Esophagus (tissue), 2 donors: ENCODE results near the gene MZT2B. TPM values are rescaled to one million over a fixed set of nuclear protein-coding genes. Genes with fewer than 3 reads are reported as not detected.
"Not testable (repeated sequence)": the region's sequence is repeated elsewhere in the genome, so short reads cannot be mapped to it uniquely, and the experiment has no call there.

Experiments used
- H3K27ac ChIP-seq, 2 donors: one replicate each; pipeline ENCODE4 v1.5.1; 2013; ENCODE audit warnings: low read depth in 2 of 2, mild to moderate bottlenecking in 2 of 2, inconsistent platforms in 1 of 2, low read length in 1 of 2, moderate library complexity in 1 of 2
- H3K27me3 ChIP-seq, 2 donors: one replicate each; pipeline ENCODE4 v1.6.1; 2013; ENCODE audit warnings: low read length in 2 of 2, control low read depth in 1 of 2, mild to moderate bottlenecking in 1 of 2; ENCODE audit not compliant: insufficient read depth in 2 of 2, control insufficient read depth in 1 of 2
- H3K36me3 ChIP-seq, 2 donors: one replicate each; pipeline ENCODE4 v1.6.1; 2013; ENCODE audit warnings: low read length in 1 of 2; ENCODE audit not compliant: control insufficient read depth in 2 of 2, insufficient read depth in 2 of 2
- H3K4me1 ChIP-seq, 2 donors: one replicate each; pipeline ENCODE4 v1.6.1; 2013; ENCODE audit warnings: low read length in 1 of 2; ENCODE audit not compliant: control insufficient read depth in 2 of 2, insufficient read depth in 2 of 2
- H3K4me3 ChIP-seq, 2 donors: one replicate each; pipeline ENCODE4 v1.5.1; 2013; ENCODE audit warnings: low read length in 2 of 2, mild to moderate bottlenecking in 2 of 2, low read depth in 1 of 2, moderate library complexity in 1 of 2
- H3K9me3 ChIP-seq, 2 donors: one replicate each; pipeline ENCODE4 v1.6.1; 2013; ENCODE audit warnings: mild to moderate bottlenecking in 2 of 2, low read depth in 1 of 2, low read length in 1 of 2, moderate library complexity in 1 of 2; ENCODE audit not compliant: control insufficient read depth in 2 of 2, insufficient read depth in 1 of 2
- WGBS, 2 donors: extraction: QIAGEN DNeasy Blood & Tissue Kit; methylation state at CpG; one replicate each; pipeline ENCODE4 v1.1.7; 2013; 5-methylcytosine and 5-hydroxymethylcytosine counted together
- polyA plus RNA-seq, 2 donors: library from polyadenylated mRNA; stranded (reverse); fragments of 200-250 nt; gene quantifications; one replicate each; pipeline ENCODE4 v1.2.3, GENCODE V29; 2013
- donor health status: healthy with polysubstance abuse.
- donor health status: Bipolar disorder and iron deficiency.

Gene MZT2B
- polyA plus RNA-seq, 2 donors: 169 to 208 TPM

DNA sequence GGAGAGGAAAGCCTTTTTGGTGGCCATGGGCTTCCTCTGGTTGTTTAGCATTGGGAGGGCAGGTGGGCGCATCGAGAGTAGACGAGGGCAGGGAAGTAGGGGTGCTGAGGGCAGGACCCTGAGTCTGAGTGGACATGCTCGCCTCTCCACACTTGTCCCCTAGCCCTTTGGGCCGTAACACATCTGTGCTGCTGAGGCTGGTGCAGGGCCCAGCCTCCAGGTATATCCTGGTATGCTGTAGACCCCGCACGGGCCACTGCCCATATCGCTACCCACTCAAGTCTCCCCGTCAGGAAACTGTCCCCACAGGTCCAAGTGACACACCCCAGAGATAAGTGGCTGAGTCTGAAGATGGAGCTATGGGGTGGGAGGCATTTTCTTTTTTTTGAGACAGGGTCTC is 23.4 kb upstream of the MZT2B start:
- H3K4me3 ChIP-seq: no peak overlapping the region
- no peaks in the 10 kb centered on the region for H3K27me3 ChIP-seq
- 92 to 99% methylated on average over 9 of the region's 9 CpGs for WGBS, 2 donors
- H3K4me1 ChIP-seq: no peaks in the 10 kb centered on the region
- H3K36me3 ChIP-seq: peaks cover 0 to 42% of the 10 kb centered on the region in 2 donors
- no peak overlapping the region for H3K27ac ChIP-seq
- H3K9me3 ChIP-seq: no peaks in the 10 kb centered on the region

DNA sequence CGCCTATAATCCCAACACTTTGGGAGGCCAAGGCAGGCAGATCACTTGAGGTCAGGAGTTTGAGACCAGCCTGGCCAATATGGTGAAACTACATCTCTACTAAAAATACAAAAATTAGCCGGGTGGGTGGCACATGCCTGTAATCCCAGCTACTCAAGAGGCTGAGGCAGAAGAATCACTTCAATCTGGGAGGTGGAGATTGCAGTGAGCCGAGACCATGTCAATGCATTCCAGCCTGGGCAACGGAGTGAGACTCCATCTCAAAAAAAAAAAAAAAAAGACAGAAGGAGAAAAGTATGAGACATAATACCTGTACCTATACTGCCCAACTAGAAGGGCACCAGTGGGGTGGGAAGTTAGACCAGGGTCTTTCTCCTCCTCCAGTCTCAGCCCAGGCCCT is 22.7 kb upstream of the MZT2B start:
- not testable (repeated sequence) for H3K27ac ChIP-seq, H3K4me1 ChIP-seq, H3K4me3 ChIP-seq, H3K9me3 ChIP-seq, H3K27me3 ChIP-seq
- 93 to 95% methylated on average over 4 of the region's 4 CpGs for WGBS, 2 donors
- peaks cover 0 to 45% of the 10 kb centered on the region in 2 donors for H3K36me3 ChIP-seq

DNA sequence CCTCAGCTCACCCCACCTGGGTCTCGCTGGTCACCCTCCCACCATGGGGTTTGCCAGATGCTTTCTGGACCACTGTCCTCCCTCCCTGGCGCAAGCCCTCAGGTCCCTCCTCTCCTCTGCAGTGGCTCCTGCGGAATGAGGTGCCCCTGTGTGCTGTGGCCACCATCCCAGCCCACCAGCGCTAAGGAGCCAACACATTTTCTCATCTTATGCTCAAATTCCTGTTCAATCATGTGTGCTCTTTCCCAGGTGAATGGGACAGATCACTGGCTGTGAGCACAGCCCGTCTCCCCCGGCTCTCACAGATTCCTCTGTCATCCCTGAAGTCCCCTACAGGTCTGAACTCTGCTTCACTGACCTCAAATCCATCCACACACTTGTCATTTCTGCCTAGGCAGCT is 21.9 kb upstream of the MZT2B start:
- Histone ChIP-seq H3K36me3 (peaks cover 0 to 38% of the 10 kb centered on the region in 2 donors), H3K27ac (no peak overlapping the region), H3K4me3 (no peak overlapping the region), H3K4me1 (no peaks in the 10 kb centered on the region), H3K27me3 (no peaks in the 10 kb centered on the region), H3K9me3 (no peaks in the 10 kb centered on the region)
- WGBS, 2 donors: 94 to 98% methylated on average over 6 of the region's 6 CpGs

DNA sequence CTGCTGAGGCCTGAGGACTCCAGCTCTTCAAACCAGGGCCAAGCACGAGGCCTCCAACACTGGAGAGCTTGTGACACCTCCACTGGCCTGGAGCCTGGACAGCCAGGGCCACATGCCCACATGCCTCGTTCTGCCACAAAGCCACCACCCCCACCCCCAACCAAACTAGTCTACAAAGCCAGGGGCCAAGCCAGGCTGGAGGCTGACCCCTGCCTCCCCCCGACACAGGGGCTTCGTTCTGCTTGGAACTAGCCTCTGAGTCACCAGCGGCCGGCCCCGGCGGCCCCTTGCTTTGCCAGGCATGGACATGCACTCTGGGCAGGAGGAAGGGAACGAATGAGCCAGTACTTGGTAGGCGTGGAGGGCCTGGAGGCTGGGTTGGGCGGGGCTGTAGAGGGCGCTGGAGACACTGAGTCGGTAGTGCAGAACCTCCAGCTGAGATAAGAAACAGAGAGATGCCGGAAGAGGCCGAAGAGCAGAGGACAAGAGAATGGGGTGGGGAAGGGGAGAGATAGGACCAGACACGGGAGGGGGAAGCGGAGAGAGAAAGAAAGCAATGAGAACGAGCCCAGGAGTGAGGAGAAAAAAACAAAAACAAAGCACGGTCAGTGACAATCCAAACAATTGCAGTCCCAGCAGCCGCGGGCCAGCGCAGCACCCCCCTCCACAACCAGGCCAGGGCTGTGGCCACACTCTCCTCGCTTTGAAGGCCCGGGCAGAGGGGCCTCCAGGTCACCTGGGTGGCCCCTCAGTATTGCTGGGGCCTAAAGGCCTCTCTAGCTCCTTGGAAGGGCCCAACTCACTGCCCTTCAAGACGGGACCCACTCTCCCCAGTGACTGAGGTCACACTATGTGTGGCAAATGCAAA is 21.0 kb upstream of the MZT2B start:
- WGBS, 2 donors: 77 to 80% methylated on average over 25 of the region's 25 CpGs
- not testable (repeated sequence) for H3K9me3 ChIP-seq, H3K27ac ChIP-seq, H3K4me1 ChIP-seq, H3K27me3 ChIP-seq, H3K4me3 ChIP-seq
- peaks cover 0 to 34% of the 10 kb centered on the region in 2 donors for H3K36me3 ChIP-seq

- not testable (repeated sequence) for H3K27ac ChIP-seq, H3K4me3 ChIP-seq, H3K4me1 ChIP-seq, H3K27me3 ChIP-seq, H3K9me3 ChIP-seq
- WGBS, 2 donors: 89 to 93% methylated on average over 6 to 7 of the region's 7 CpGs
- peaks cover 0 to 40% of the 10 kb centered on the region in 2 donors for H3K36me3 ChIP-seq
Measured at GRCh38 chr2:130162486-130162885, 19.6 kb upstream of the MZT2B start.

GRCh38 chr2:130162968-130163367 is 19.1 kb upstream of the MZT2B start:
- Histone ChIP-seq H3K4me3 (no peak overlapping the region), H3K4me1 (no peaks in the 10 kb centered on the region), H3K27me3 (no peaks in the 10 kb centered on the region), H3K9me3 (no peaks in the 10 kb centered on the region), H3K36me3 (peaks cover 0 to 40% of the 10 kb centered on the region in 2 donors), H3K27ac (no peak overlapping the region)
- WGBS, 2 donors: 95 to 96% methylated on average over 9 of the region's 9 CpGs

- 94 to 97% methylated on average over 8 of the region's 8 CpGs for WGBS, 2 donors
- H3K4me1 ChIP-seq: no peaks in the 10 kb centered on the region
- H3K4me3 ChIP-seq: no peak overlapping the region
- H3K36me3 ChIP-seq: peaks cover 0 to 27% of the 10 kb centered on the region in 2 donors
- H3K27ac ChIP-seq: no peak overlapping the region
- no peaks in the 10 kb centered on the region for H3K9me3 ChIP-seq
- no peaks in the 10 kb centered on the region for H3K27me3 ChIP-seq
Measured at GRCh38 chr2:130165293-130166016, 16.6 kb upstream of the MZT2B start.

DNA sequence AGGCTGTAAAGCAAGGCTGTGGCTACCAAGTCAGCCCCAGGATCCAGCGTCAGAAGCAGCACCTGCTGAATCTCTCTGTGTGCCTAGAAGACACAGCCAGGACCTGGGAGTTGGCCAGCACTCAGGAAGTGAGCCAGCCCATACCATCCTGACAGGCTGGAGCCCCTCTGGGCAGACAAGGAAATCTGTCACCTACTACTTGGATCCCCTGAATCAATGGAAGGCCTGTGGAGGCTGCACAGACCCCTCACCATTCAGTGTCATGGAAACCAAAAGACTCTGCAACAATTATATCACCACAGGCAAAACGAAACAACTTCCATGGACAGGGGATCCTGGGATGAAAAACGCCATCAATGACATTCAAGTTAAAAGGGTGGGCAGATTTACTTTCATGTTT is 15.5 kb upstream of the MZT2B start:
- H3K9me3 ChIP-seq, H3K4me1 ChIP-seq, H3K27ac ChIP-seq, H3K27me3 ChIP-seq, H3K4me3 ChIP-seq: not testable (repeated sequence)
- 74 to 84% methylated on average over 3 of the region's 3 CpGs for WGBS, 2 donors
- H3K36me3 ChIP-seq: peaks cover 0 to 27% of the 10 kb centered on the region in 2 donors

- H3K4me3 ChIP-seq, H3K27me3 ChIP-seq, H3K9me3 ChIP-seq, H3K4me1 ChIP-seq, H3K27ac ChIP-seq: not testable (repeated sequence)
- WGBS, 2 donors: 78 to 96% methylated on average over 3 of the region's 3 CpGs
- peaks cover 8 to 27% of the 10 kb centered on the region in 2 donors for H3K36me3 ChIP-seq
Measured at GRCh38 chr2:130169163-130169562, 12.9 kb upstream of the MZT2B start.
